PC-3 (cell line): ENCODE data around the gene RAD21L1.

Source experiments
- CTCF ChIP-seq: fragments of 300-600 bp; sonication (generic); conservative IDR thresholded peaks from 2 replicates; pipeline ENCODE4 v1.5.1; 2017; ENCODE audit warnings: antibody characterized with exemption, low read depth, mild to moderate bottlenecking, low read length
- EZH2 ChIP-seq: fragments of 300-600 bp; sonication (generic); IDR thresholded peaks from one replicate; pipeline ENCODE4 v1.6.1; 2017; ENCODE audit warnings: antibody characterized with exemption, mild to moderate bottlenecking, low read length; ENCODE audit not compliant: unreplicated experiment

- TF ChIP-seq CTCF: no peak
- TF ChIP-seq EZH2: no peak
These were observed 18.5 kb upstream of the RAD21L1 start for GRCh38 chr20:1207293-1207878.
